HG02884 (cell line): ENCODE data around the gene VRTN.
"Not testable (repeated sequence)": the region's sequence is repeated elsewhere in the genome, so short reads cannot be mapped to it uniquely, and the experiment has no call there.

Experiments
- ATAC-seq: cut with Tn5 transposase; IDR thresholded peaks from one replicate; pipeline ENCODE4 v1.9.1; 2021; ENCODE audit warnings: mild to moderate bottlenecking, moderate library complexity; ENCODE audit not compliant: unreplicated experiment

VRTN gene

GRCh38 chr14:74348241-74348734 lies at the start of gene VRTN:
VRTN (plus strand) TSS chr14:74348471; CDS start chr14:74356784, 8,313 bp downstream.
- no peak for ATAC-seq

GRCh38 chr14:74299061-74299545 lies 49.2 kb upstream of the VRTN start:
- ATAC-seq, result no peak

DNA sequence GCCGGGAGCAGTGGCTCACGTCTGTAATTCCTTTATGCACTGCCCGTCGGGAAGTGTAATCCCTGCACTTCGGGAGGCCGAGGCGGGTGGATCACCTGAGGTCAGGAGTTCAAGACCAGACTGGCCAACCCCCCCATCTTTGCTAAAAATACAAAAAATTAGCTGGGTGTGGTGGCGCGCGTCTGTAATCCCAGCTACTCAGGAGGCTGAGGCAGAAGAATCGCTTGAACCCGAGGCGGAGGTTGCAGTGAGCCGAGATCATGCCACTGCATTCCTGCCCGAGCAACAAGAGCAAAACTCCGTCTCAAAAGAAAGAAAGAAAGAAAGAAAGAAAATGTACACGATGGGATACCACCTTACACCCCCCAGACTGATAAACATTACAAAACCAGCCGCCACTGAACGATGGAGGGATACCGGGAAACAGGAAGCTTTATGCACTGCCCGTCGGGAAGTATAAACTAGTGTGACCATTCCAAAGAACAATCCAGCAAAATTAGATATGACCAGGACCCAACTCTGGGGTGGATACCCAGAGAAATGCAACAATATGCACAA lies 46.6 kb upstream of the VRTN start:
- no peak for ATAC-seq

DNA sequence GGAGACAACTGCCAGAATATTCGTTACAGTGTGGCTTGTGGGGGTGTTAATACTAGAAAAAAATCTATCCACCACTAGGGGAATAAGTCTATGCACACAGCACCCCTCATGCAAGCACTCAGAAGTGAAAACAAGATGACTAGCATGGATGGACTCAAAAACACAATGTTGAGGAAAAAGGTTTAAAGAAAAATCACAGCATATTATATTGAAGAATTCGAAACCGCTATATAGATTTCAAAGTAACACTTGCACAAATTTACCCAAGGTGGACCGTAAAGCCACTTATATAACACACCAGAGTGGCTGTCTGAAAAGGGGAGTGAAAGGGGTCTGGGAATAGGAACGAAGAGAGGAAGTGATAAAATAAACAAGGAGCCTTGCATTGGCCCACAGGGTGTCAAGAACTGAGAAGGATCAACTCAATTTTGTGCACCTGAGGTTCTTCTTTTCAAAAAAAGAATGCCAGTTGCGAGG lies 46.1 kb upstream of the VRTN start:
- ATAC-seq, result peak; percentile 40

DNA sequence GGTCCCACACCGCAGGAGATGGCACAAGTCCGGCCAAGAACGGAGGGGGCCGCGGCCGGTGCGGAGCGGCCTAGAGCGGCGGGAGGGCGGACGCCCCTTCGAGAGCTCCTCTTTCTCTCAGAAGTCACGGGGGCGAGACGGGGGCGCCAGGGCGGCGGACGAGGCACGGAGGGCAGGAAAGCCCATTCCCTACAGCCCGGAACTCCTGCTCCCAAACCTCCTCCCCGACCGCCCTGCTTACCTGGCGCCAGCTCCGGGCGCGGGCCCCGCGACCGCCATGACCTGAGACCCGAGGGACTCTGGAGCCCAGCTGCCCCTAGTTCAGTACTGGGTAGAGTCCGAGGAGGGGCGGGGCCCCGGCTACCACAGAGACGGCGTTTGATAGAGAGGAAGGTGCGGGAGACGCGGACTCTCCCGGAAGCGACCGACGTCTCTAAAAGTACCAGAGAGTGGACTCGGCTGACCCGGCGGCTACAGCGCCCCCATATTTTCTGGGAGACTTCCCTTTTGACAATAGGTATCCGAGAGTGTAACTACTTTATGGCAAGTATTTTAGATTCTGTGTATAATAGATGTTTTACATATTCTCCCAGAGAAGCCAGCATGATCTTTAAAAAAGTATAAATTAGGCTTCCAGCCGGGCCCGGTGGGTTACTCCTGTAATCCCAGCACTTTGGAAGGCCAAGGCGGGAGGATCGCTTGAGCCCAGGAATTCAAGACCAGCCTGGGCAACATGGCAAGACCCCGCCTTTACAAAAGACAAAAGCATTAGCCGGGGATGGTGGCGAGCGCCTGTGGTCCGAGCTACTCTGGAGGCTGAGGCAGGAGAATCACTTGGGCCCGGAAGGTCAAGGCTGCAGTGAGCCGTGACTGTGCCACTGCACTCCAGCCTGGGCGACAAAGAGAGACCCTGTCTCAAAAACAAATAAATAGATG lies 45.4 kb upstream of the VRTN start, which contains the start of gene ABCD4:
Gene ABCD4 (minus strand): TSS at position 301 of the 936 bp plus-strand sequence. CDS start 22 bp downstream, at position 279.
- peak; percentile 96 for ATAC-seq

DNA sequence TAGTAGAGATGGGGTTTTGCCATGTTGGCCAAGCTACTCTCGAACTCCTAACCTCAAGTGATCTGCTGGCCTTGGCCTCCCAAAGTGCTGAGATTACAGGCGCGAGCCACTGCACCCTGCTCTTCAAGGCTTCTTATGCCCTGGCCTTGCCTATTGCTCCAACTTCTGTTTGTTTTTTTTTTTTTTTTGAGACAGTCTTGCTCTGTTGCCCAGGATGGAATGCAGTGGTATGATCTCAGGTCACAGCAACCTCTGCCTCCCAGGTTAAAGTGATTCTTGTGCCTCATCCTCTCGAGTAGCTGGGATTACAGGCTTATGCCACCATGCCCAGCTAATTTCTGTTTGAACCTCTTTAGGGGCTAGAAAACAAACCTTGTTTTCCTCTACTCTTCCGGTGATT lies 39.6 kb upstream of the VRTN start:
- no peak for ATAC-seq

GRCh38 chr14:74309125-74310022 lies 38.9 kb upstream of the VRTN start:
- ATAC-seq, result no peak

DNA sequence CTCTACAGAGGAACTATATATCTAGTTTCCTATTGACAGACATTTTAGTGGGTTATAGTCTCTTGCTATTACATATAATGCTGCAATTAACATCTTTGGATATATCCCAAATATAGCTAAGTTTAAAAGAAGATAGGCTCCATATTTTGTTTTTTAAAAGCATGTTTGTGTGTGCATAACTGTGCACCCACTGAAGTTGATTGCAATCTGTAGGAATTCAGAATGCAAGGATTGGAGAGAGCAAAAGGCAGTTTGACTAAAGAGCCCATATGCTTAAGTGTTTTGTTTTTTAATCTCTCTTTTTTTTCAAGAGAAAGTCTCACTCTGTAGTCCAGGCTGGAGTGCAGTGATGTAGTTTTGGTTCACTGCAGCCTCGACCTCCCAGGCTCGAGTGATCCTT lies 36.1 kb upstream of the VRTN start:
- no peak for ATAC-seq

GRCh38 chr14:74313601-74314000 lies 34.7 kb upstream of the VRTN start:
- ATAC-seq, result no peak

DNA sequence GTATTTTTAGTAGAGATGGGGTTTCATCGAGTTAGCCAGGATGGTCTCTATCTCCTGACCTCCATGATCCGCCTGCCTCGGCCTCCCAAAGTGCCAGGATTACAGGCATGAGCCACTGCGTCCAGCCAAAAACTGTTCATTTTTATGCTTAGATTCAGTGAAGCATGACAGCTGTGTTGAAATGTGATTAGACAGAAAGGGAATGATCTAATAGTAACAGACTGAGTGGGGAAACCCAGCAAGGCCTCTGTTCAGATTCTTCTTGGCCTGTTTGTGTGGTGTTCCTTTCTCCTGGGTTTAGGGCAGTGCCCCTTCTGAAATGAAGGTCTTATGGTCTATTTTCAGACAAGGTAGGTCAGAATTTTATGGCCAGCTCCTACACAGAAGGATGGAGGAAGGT lies 33.7 kb upstream of the VRTN start:
- ATAC-seq, result no peak

DNA sequence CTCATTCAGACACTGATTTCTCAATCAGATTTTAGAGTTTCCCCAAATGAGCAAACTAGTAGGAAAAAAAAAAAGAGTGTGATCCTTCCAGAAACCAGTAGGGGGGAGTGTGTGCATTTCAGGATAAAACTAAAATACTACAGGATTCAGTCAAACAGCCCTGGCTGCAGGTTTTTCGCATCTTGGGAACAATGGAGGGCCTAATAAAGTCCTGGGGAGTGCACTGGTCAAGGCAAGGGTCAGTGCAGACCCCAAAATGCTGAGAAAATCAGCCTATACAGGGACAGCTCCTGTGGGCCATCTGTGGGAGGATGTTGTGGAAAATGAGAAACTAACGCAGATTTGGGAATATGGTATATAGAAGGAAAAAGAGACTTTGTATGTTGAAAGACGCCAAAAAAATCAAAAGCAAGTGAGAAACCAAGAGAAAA lies 23.3 kb upstream of the VRTN start:
- ATAC-seq, result no peak

DNA sequence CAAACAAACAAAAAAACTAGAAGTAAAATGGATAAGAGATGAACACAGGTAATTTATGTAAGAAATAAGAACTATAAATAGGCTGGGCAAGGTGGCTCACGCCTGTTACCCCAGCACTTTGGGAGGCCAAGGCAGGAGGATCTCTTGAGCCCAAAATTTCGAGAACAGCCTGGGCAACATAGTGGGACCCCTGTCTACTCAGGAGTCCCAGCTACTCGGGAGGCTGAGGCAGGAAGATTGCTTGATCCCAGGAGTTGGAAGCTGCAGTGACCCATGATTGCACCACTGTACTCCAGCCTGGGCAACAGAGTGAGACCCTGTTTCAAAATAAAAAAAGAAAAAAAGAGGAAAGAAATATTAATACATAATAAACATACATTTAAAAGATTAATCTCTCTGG lies 22.8 kb upstream of the VRTN start:
- no peak for ATAC-seq

GRCh38 chr14:74326369-74327152 lies 21.7 kb upstream of the VRTN start:
- no peak for ATAC-seq

GRCh38 chr14:74329950-74330552 lies 18.2 kb upstream of the VRTN start:
- not testable (repeated sequence) for ATAC-seq

DNA sequence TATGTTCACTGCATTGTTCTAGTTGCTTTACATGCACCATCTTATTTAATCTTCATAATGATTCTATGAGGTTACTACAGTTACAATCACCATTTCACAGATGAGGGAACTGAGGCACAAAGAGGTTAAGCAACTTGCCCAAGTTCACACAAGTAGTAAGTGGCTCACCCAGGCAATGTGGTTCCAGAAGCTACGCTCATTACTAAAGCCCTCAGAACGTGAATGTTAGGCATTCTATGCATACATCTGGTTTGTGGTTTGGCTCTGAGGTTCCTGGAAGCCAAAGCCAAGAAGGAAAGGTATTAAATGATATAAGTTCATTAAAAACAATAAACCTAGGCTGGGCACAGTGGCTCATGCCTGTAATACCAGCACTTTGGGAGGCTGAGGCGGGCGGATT lies 14.4 kb upstream of the VRTN start:
- no peak for ATAC-seq

DNA sequence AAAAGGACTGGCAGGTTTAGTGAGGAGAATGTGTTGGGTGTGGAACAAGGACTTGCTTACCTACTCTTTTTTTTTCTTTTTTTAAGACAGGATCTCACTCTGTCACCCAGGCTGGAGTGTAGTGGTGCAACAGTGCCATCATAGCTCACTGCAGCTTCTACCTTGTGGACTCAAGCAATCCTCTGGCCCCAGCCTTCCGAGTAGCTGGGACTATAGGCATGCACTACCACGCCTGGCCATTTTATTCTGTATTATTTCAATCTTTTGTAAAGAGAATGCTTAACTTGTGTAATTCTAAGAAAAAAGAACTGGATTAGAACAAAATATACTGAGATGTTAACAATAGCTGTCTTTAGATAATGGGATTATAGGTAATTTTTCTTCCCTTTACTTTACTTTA lies 1.9 kb upstream of the VRTN start:
- ATAC-seq, result no peak

DNA sequence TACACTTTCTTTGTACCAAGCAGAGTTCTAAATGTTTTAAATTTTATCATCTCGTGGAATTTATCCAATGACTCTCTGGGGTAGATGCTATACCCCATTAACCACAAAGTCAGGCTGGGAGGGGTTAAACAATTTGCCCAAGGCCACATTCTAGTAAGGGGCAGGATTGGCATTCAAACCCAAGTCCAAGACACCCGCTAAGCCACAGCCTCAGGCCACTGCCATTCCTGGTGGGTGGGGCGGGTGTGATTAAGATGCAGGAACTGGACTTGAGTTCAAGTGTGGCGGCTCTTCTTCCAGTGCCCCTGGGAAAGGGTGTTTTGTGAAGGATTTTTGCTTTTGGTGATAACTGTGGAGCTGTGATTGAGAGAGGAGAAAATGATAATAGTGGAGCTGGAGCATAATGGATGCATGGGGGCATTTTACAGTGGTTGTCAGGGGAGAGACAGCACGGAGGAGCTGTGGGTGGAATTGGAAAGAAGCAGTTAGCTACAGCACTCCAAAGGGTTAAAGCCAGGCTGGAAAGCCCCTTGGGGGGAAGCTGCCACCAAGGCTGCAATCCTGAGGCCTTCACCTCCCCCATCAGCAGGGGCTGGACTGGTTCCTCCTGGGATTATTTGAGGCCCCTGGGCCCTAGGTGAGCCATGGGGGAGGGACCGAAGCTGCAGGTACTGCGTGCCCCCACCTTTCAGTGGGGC lies 1.0 kb upstream of the VRTN start:
- no peak for ATAC-seq

- ATAC-seq, result no peak
These were observed 523 bp upstream of the VRTN start for GRCh38 chr14:74347795-74348100.
